Choroid plexus epithelial cell (primary cell): Measurements from ENCODE around the gene KLHL29.

Experiments used
- DNase-seq: peaks from one replicate; pipeline ENCODE4 v3.0.0-alpha.2; 2010; ENCODE audit warnings: low read depth
- H3K4me3 ChIP-seq: 2 replicates; pipeline ENCODE4 v1.5.1; 2011; ENCODE audit warnings: low read depth, mild to moderate bottlenecking, control low read depth, low read length, moderate library complexity
- CTCF ChIP-seq: conservative IDR thresholded peaks from 2 replicates; pipeline ENCODE4 v1.5.1; 2011; ENCODE audit warnings: low read depth, mild to moderate bottlenecking, control low read depth, inconsistent platforms, low read length, moderate library complexity

The KLHL29 gene

GRCh38 chr2:23649303-23649702 lies 264.3 kb downstream of the KLHL29 start:
- DNase-seq, result no peak
- H3K4me3 ChIP-seq, result no peak overlapping the region
- no peak for TF ChIP-seq CTCF

- H3K4me3 ChIP-seq, result no peak overlapping the region
- no peak for TF ChIP-seq CTCF
- peak; percentile 74 for DNase-seq
Observed at GRCh38 chr2:23649819-23650218, 264.8 kb downstream of the KLHL29 start.

GRCh38 chr2:23651187-23652080 lies 266.5 kb downstream of the KLHL29 start:
- TF ChIP-seq CTCF, result no peak
- H3K4me3 ChIP-seq, result no peak overlapping the region
- DNase-seq, result peak; percentile 88

- no peak overlapping the region for H3K4me3 ChIP-seq
- DNase-seq, result no peak
- TF ChIP-seq CTCF, result no peak
Observed at GRCh38 chr2:23653326-23653725, 268.3 kb downstream of the KLHL29 start.

GRCh38 chr2:23654756-23655155 lies 269.8 kb downstream of the KLHL29 start:
- DNase-seq, result no peak
- no peak for TF ChIP-seq CTCF

GRCh38 chr2:23655934-23656596 lies 271.1 kb downstream of the KLHL29 start:
- no peak for DNase-seq
- H3K4me3 ChIP-seq, result no peak overlapping the region
- no peak for TF ChIP-seq CTCF

More at GRCh38 chr2:23654756-23655155, 269.8 kb downstream of the KLHL29 start:
- no peak overlapping the region for H3K4me3 ChIP-seq

GRCh38 chr2:23656597-23656973 lies 271.6 kb downstream of the KLHL29 start:
- no peak for TF ChIP-seq CTCF
- no peak overlapping the region for H3K4me3 ChIP-seq
- no peak for DNase-seq
